ENCODE results near the gene MRPL44.

The MRPL44 gene

DNA sequence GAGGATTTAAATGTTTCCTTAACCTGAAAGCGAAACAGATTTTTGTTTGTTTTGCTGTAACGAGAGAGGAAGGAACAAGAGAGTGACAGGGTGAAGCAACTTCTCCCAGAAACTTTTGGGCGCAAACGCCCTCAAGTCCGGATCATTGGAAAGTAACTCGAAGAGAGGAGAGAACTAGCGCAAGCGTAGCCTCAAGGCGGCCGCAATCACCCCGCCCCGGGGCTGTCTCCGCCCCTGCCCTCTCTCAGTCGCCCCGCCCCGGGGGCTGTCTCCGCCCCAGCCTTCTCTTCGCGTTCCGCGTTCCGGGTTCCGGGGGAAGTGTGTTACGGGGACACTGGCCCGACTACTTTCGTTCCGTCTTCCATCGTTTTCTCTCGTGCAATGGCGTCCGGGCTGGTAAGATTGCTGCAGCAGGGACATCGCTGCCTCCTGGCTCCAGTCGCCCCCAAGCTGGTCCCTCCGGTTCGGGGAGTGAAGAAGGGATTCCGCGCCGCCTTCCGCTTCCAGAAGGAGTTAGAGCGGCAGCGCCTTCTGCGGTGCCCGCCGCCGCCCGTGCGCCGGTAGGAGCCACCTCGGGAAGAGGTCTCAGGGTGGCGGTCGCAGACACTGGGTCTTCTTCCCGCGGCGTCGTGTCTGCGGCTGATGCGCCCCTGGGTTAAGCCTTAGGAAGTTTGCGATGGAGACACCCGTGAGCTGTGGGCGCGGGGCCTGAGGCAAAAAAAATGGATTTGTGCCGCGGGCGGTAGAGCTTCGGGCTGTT lies at the start of gene MRPL44:
Gene MRPL44 (plus strand): TSS at position 372 of the 760 bp plus-strand sequence. CDS start 10 bp downstream, at position 382.
- peak within 1 kb of the TSS; percentile 61 for H3K27ac ChIP-seq
- no peak for TF ChIP-seq ZFX (IDR thresholded peaks at IDR 0.05; ENCODE audit: borderline replicate concordance)
- TF ChIP-seq, protein P1, sequence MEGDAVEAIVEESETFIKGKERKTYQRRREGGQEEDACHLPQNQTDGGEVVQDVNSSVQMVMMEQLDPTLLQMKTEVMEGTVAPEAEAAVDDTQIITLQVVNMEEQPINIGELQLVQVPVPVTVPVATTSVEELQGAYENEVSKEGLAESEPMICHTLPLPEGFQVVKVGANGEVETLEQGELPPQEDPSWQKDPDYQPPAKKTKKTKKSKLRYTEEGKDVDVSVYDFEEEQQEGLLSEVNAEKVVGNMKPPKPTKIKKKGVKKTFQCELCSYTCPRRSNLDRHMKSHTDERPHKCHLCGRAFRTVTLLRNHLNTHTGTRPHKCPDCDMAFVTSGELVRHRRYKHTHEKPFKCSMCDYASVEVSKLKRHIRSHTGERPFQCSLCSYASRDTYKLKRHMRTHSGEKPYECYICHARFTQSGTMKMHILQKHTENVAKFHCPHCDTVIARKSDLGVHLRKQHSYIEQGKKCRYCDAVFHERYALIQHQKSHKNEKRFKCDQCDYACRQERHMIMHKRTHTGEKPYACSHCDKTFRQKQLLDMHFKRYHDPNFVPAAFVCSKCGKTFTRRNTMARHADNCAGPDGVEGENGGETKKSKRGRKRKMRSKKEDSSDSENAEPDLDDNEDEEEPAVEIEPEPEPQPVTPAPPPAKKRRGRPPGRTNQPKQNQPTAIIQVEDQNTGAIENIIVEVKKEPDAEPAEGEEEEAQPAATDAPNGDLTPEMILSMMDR (IDR thresholded peaks at IDR 0.05) = no peak

DNA sequence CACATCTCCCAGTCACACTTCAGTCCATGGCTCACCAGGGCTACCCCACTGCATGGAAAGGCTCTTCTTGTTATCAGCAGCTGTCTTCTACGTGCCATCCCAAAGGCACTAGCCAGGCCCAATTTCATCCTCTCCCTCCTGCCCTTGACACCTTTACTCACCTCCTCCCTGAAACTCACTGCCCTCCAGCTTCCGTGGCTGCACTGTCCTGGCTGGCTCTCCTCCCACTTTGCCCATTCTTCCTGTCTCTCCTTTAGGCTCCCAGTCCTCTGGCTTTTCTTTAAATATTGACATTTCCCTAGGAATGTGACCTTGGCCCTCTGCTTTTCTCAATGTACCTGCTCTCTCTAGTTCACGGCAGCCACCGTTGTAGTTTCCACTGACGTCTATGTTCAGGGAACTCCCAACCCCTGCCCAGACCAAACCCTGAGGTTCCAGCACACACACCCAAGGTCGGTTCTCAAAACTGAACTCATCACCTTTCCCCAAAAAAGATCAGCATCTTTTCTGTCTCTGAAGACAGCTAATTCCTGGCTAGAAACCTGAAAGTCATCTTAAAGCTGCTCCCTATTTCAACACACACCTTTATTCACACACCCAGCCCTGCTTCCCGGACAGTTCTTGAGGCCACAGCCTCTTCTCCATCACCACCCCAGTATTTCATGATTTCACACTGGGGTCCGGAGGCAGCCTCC lies 48.8 kb upstream of the MRPL44 start:
- no peak for TF ChIP-seq ZFX (IDR thresholded peaks at IDR 0.05; ENCODE audit: borderline replicate concordance)
- TF ChIP-seq, protein P1 (IDR thresholded peaks at IDR 0.05) = no peak

DNA sequence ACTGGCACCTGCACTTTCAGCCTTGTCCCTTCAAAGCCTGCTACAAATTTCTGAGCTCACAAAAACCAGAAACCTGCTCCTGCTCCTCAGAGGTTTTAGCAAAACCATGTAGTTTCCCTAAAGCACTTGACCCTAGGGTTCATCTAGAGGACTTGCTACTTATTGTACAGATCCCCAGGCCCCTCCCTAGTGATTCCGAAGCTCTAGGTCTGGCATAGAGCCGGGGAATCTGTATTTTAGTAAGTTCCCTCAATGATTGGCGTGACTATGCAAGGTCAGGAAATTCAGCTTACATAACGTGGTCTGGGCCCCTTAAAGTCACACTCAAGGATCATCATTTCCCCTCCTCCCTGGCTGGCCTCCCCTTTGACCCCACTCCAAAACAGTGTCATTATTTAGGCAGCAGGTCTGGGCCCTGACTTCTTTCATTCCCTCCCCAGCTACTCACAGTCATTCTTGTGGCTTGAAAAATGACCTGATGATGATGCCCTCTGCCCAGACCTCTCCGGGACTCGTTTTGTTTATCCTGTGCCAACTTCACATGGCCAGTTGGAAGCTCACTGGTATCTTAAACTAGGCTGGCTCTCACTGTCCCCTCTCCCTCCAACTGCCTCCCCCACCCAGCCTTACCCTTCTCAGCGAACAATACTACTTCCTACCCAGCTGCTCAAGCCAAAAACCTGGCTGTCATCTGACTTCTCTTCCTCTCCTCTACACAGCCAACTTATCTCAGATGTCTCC lies 48.1 kb upstream of the MRPL44 start:
- no peak overlapping the region; the same call in 1 of the 2 replicates for H3K27ac ChIP-seq
- TF ChIP-seq, protein P1 (IDR thresholded peaks at IDR 0.05) = no peak
- no peak for TF ChIP-seq ZFX (IDR thresholded peaks at IDR 0.05; ENCODE audit: borderline replicate concordance)

More for the DNA sequence above, 48.8 kb upstream of the MRPL44 start:
- H3K27ac ChIP-seq = no peak overlapping the region; the same call in 1 of the 2 replicates

DNA sequence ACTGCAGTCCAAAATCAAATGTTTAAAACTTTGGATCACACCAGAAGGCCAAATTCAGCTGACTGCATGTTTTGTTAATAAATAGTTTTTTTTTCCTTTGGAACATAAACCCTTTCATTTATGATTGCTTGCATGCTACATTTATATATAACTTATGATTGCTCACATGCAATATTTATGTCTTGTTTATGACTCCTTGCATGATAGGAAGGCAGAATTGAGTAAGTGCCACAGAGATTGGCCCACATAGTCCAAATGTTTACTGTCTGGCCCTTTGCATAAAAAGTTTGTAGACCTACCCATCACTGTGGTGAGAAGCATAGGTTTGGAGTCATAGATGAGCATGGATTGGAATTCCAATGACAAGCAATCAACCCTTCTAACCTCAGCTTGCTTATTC lies 42.9 kb upstream of the MRPL44 start:
- TF ChIP-seq, protein P1 (IDR thresholded peaks at IDR 0.05) = no peak
- no peak for TF ChIP-seq ZFX (IDR thresholded peaks at IDR 0.05; ENCODE audit: borderline replicate concordance)
- no peak overlapping the region for H3K27ac ChIP-seq

DNA sequence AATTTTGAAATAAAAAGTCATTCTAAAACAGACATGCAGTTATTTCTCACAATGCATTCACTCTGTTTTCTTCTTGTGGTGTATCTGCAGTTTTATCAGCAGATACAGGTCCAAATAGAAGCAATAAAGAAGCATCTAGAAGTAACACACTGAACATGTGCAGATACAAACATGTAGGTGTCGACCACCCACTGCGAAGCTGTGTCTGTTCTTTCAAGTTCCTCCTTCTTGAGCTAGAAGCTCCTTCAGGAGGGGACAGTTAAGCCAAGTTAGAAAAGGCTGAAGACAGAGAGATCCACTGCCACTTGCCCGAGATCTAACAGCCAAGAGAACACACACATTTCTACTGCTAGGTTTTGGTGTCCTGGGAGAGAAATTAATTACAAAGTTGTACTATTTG lies 42.2 kb upstream of the MRPL44 start:
- TF ChIP-seq, protein P1 (IDR thresholded peaks at IDR 0.05) = no peak
- no peak for TF ChIP-seq ZFX (IDR thresholded peaks at IDR 0.05; ENCODE audit: borderline replicate concordance)
- no peak overlapping the region for H3K27ac ChIP-seq

DNA sequence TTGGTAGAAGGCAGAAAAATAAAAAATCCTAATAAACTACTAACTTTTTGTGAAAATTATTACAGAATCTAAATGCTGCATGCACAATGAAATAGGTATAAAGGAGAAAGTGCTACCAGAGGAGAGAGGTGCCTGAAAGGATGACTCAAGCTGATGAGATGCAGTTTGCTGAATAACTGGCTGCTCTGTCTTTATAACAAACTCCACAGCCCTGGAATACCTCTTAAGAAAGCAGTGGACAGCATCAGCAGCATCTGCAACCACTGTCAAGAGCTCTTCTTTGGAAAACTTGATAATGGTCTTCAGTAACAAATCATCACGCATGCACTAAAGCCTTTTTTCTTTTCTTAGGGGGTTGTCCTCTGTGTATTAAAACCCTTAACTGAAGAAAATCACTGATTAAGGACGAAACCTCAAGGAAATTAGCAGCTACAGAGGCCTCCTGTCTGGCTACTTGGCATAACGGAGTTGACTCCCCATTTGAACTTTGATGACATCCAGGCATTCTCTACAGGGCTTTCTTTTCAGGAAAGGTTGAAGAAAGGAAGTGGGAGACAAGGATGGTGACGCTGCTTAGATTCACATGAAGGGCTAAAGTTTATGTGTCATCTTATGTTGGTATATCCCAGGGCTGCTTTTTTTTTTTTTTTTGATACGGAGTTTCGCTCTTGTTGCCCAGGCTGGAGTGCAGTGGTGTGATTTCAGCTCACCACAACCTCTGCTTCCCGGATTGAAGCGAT lies 40.9 kb upstream of the MRPL44 start:
- TF ChIP-seq, protein P1 (IDR thresholded peaks at IDR 0.05) = no peak
- no peak for TF ChIP-seq ZFX (IDR thresholded peaks at IDR 0.05; ENCODE audit: borderline replicate concordance)
- H3K27ac ChIP-seq = no peak overlapping the region
